NCI-H146 (cell line): ENCODE results near the gene SLC19A1.
"Not testable (repeated sequence)": the region's sequence is repeated elsewhere in the genome, so short reads cannot be mapped to it uniquely, and the experiment has no call there.

ENCODE experiments used
- DNase-seq: peaks from one replicate; lab custom pipeline; 2025; lab: John Stamatoyannopoulos, UW

SLC19A1 gene

GRCh38 chr21:45505416-45506021 is 36.7 kb downstream of the SLC19A1 start:
- DNase-seq = peak; percentile 36

GRCh38 chr21:45504516-45505415 is 37.5 kb downstream of the SLC19A1 start:
- DNase-seq = no peak

GRCh38 chr21:45504021-45504515 is 38.2 kb downstream of the SLC19A1 start:
- no peak for DNase-seq

- DNase-seq = not testable (repeated sequence)
Measured at GRCh38 chr21:45503226-45503625, 39.0 kb downstream of the SLC19A1 start.

GRCh38 chr21:45502600-45502999 is 39.6 kb downstream of the SLC19A1 start:
- DNase-seq = no peak

- DNase-seq = no peak
Measured at GRCh38 chr21:45502006-45502345, 40.3 kb downstream of the SLC19A1 start.

- DNase-seq = not testable (repeated sequence)
Measured at GRCh38 chr21:45501081-45502005, 40.9 kb downstream of the SLC19A1 start.

GRCh38 chr21:45499970-45500577 is 42.2 kb downstream of the SLC19A1 start:
- no peak for DNase-seq

- DNase-seq = no peak
Measured at GRCh38 chr21:45499201-45499750, 43.0 kb downstream of the SLC19A1 start.

- no peak for DNase-seq
Measured at GRCh38 chr21:45498646-45499000, 43.6 kb downstream of the SLC19A1 start.

GRCh38 chr21:45497846-45498645 is 44.2 kb downstream of the SLC19A1 start:
- DNase-seq = no peak

- no peak for DNase-seq
Measured at GRCh38 chr21:45496968-45497845, 45.0 kb downstream of the SLC19A1 start.

- DNase-seq = no peak
Measured at GRCh38 chr21:45496151-45496967, 45.9 kb downstream of the SLC19A1 start.

- no peak for DNase-seq
Measured at GRCh38 chr21:45494851-45495680, 47.2 kb downstream of the SLC19A1 start.

GRCh38 chr21:45494135-45494850 is 47.9 kb downstream of the SLC19A1 start:
- no peak for DNase-seq

- DNase-seq = no peak
Measured at GRCh38 chr21:45493401-45494001, 48.7 kb downstream of the SLC19A1 start.

GRCh38 chr21:45492765-45493164 is 49.5 kb downstream of the SLC19A1 start:
- no peak for DNase-seq
